Retinal pigment epithelial cell (primary cell): Measurements from ENCODE around the gene ID3.

Experiments
- DNase-seq: peaks from one replicate; pipeline ENCODE4 v3.0.0-alpha.2; 2010; ENCODE audit warnings: low read depth
- H3K4me3 ChIP-seq: 2 replicates; pipeline ENCODE4 v1.5.1; 2011; ENCODE audit warnings: mild to moderate bottlenecking, low read length, control low read depth, moderate library complexity
- CTCF ChIP-seq: conservative IDR thresholded peaks from 2 replicates; pipeline ENCODE4 v1.5.1; 2011; ENCODE audit warnings: low read depth, low read length, control low read depth, inconsistent platforms

The ID3 gene

GRCh38 chr1:23593042-23593521 is 33.8 kb upstream of the ID3 start:
- no peak for TF ChIP-seq CTCF
- no peak overlapping the region for H3K4me3 ChIP-seq
- no peak for DNase-seq

GRCh38 chr1:23592209-23592892 is 33.0 kb upstream of the ID3 start:
- TF ChIP-seq CTCF: no peak
- DNase-seq: no peak
- no peak overlapping the region for H3K4me3 ChIP-seq

GRCh38 chr1:23591460-23592208 is 32.3 kb upstream of the ID3 start:
- no peak for TF ChIP-seq CTCF
- DNase-seq: no peak

GRCh38 chr1:23590058-23590783 is 30.9 kb upstream of the ID3 start:
- DNase-seq: no peak
- no peak overlapping the region for H3K4me3 ChIP-seq
- TF ChIP-seq CTCF: no peak

More at GRCh38 chr1:23591460-23592208, 32.3 kb upstream of the ID3 start:
- no peak overlapping the region for H3K4me3 ChIP-seq

GRCh38 chr1:23589585-23589986 is 30.3 kb upstream of the ID3 start:
- H3K4me3 ChIP-seq: no peak overlapping the region
- no peak for TF ChIP-seq CTCF
- no peak for DNase-seq

GRCh38 chr1:23588749-23589548 is 29.6 kb upstream of the ID3 start:
- TF ChIP-seq CTCF: no peak
- no peak overlapping the region for H3K4me3 ChIP-seq
- no peak for DNase-seq
